GM18870 (cell line): ENCODE data around the gene MPC2.

Source experiments
- ATAC-seq: cut with Tn5 transposase; IDR thresholded peaks from one replicate; pipeline ENCODE4 v1.9.1; 2021; ENCODE audit warnings: moderate library complexity; ENCODE audit not compliant: unreplicated experiment

MPC2 gene

DNA sequence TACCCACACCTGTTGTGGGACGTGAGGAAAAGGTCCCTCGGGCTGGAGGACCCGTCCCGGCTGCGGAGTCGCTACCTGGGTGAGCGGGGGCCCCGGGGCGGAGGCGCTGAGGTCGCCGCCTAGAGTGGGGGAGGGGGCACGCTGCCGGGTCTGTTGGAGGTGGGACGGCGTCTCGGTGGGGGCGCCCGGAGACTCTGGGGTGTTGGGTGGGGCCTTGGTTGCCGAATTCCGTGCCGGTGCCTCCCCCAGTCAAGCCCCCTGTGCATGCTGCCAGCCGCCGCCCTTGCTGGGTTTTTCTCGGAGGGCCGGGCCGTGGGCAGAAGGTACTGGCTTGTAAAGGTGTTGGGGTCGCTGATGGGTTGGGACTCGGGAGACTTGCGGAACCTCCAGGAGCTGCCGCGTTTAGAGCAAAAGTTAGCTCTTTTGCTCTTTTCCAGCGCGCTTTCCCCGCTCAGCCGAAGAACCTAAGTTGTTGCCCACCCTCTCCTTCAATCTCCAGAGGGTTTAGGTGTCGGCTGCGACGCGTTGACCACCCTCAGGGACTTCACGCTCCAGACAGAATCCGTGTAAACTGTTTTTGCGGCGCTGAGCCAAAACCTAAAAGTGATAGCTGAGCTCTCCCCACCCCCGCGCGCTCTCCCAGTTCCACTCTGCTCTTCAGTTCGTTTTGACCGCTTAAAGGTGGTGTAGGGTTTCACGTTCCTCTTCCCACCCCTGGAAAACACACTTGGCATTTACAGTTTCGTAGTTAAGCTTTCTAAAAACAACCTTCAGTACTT is at the start of gene MPC2:
Gene MPC2 (minus strand): TSS at position 143 of the 779 bp plus-strand sequence. CDS start 1,231 bp downstream, outside the sequence.
- ATAC-seq, result no peak

- no peak for ATAC-seq
Measured at GRCh38 chr1:167984886-167985489, 48.1 kb upstream of the MPC2 start.

DNA sequence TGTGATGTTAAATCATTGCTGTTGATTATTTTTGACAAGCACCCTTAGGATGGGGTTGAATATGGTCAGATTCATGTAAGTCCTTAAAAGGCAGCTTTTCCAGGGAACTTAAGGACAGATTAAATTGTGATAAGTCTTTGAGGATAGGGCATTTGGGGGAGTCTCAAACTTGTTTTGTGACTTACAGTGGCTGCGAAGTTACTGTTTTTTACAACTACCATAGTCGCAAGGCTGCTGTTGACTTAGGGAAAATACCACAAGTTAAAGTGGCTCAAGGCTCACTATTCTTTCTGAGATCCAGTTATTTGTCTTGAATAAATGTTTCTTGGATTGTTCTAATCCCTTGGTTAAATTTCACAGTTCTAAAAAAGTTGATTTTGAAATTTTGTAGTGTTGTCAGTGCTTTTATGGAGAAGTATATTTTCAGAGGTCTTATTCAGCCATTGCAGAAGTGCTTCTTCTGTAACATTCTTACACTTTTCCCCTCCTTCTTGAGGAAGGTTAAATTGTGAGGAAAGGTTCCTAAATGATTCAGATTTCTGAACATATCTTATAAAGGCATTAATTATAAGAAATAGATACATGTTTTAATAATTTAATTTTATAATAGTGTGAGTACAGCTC is 47.0 kb upstream of the MPC2 start:
- ATAC-seq, result no peak

- no peak for ATAC-seq
Measured at GRCh38 chr1:167981933-167982332, 45.1 kb upstream of the MPC2 start.

DNA sequence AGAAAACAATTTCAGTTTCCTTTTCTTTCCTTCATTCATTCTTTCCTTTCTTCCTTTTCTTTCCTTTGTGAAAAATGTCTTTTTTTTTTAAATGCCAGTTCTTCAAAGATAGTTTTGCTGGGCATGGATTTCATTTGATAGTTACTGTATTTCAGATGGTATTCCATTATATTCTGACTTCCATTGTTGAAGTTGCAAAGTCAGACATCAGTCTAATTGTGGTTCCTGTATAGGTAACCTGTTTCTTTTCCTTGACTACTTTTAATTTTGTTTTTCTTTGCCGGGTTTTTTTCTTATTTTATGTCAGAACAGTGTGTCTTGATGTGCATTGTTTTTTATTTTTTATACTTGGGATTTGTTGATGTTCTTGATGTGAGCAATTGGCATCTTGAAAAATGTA is 40.4 kb upstream of the MPC2 start:
- no peak for ATAC-seq

GRCh38 chr1:167974698-167975097 is 37.8 kb upstream of the MPC2 start:
- no peak for ATAC-seq

- no peak for ATAC-seq
Measured at GRCh38 chr1:167973832-167974231, 37.0 kb upstream of the MPC2 start.

DNA sequence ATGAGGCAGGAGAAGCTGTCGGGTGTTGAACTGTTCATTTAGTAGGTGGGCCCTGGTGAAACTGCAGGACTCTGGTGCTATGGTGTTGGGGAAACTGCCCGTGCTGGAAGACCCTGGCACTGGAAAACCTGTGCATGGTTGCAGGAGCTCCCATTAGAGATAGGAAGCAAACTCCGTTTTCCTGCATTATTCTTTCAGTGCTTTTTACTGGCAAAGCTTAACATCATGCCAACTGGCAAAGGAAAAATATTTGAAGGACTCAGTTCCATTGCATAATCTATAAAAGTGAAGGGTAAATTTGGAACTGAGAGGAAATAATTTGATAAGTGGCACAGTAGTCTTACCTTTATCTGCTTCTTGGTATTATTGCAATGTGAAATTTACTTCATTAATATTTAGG is 31.7 kb upstream of the MPC2 start:
- no peak for ATAC-seq

GRCh38 chr1:167966050-167966449 is 29.2 kb upstream of the MPC2 start:
- ATAC-seq, result no peak

DNA sequence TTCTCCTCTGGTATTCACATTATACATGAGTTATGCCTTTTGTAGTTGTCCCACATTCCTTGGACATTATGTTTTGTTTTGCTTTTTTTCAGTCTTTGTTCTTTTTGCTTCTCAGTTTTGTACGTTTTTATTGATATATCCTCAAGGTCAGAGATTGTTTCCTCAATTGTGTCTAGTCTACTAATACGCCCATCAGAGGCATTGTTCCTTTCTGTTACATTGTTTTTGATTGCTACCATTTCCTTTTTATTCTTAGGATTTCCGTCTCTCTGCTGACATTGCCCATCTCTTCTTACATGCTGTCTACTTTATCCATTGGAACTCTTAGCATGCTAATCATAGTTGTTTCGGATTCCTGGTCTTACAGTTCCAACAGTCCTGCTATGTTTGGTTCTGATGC is 27.8 kb upstream of the MPC2 start:
- ATAC-seq, result no peak

- ATAC-seq, result no peak
Measured at GRCh38 chr1:167957710-167958109, 20.8 kb upstream of the MPC2 start.

DNA sequence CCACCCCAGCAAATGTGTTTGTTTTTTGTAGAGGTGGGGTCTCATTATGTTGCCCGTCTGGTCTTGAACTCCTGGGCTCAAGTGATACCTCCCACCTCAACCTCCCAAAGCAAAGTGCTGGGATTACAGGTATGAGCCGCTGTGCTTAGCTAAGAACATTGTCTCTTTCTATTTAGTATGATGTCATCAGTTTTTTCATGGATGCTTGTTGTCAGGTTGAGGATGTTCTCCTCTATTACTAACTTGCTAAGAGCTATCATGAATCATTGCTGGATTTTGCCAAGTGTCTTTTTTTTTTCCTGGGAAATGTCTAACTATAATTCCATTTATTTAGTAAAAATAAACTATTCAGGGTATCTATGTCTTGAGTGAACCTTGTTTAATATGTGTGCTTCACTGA is 19.0 kb upstream of the MPC2 start:
- ATAC-seq, result no peak

DNA sequence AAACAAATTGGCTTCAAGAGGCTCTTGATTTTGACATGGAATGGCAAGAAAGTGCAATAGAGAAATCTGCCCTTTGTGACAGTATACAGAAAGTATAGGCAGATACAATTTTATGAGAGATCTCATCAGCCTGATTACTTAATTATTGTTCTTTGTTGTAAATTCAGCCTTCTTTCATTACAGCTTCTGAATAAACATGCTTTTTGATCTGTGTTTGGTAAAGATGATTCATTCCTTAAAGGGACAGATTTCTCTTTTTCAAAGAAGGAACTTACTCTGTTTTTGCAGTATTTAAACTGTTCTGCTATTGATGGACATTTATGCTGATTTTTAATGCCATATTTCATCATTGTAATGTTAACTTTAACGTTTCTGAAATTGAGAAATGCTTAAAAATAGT is 13.7 kb upstream of the MPC2 start:
- ATAC-seq, result no peak

- no peak for ATAC-seq
Measured at GRCh38 chr1:167949785-167950184, 12.9 kb upstream of the MPC2 start.

DNA sequence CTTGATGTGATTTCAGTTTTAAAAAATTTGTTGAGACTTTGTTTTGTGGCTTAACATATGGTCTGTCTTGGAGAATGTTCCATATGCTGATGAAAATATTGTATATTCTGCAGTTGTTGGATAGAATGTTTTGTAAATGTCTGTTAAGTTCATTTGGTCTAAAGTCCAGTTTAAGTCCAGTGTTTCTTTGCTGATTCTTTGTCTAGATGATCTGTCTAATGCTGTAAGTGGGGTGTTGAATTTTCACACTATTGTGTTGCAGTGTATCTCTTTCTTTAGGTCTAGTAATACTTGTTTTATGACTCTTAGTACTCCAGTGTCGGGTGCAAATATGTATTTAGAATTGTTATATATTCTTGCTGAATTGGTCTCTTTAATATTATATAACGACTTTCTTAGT is 10.9 kb upstream of the MPC2 start:
- ATAC-seq, result no peak

DNA sequence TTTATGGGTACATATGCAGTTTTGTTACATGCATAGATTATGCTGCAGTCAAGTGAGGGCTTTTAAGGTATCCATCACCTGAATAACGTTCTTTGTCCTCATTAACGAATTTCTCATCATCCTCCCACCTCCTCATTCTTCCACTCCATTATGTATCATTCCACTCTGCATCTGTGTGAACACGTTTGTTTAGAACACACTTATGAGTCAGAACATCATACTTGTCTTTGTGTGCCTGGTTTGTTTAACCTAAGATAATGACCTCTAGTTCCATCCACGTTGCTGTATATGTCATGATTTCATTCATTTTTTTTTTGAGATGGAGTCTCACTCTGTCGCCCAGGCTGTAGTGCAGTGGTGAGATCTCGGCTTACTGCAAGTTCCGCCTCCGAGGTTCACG is 6.7 kb upstream of the MPC2 start:
- ATAC-seq, result no peak

DNA sequence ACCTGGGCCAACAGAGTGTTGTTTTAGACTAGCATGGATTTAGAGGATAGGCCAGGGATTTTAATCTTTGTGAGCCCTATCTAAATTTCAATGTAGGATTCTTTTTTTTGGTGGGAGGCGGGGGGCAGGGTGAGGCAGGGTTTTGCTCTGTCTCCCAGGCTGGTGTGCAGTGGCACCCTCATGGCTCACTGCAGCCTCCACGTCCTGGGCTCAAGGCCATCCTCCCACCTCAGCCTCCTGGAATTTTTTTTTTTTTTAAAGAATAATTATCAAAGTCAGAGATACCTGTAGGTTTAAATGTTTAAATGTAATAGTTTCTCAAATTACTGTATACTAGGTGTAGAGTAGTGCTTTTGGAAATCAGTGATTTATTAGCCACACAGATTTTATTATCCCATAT is 3.4 kb upstream of the MPC2 start:
- ATAC-seq, result no peak

GRCh38 chr1:167938080-167938636 is 1.3 kb upstream of the MPC2 start:
- ATAC-seq, result no peak

GRCh38 chr1:167937709-167938010 is 788 bp upstream of the MPC2 start:
- no peak for ATAC-seq

GRCh38 chr1:167936068-167936929 is 573 bp downstream of the MPC2 start, which contains the start of gene DCAF6:
DCAF6 (plus strand) TSS chr1:167936683; CDS start chr1:167936912, 229 bp downstream.
- peak; percentile 80 for ATAC-seq
